Natural killer cell (primary cell): ENCODE measurements around the gene TEAD1. TPM values are rescaled to one million over a fixed set of nuclear protein-coding genes. Genes with fewer than 3 reads are reported as not detected.

Experiments used
- ATAC-seq, 3 donors: fragments of 150-1000 bp in 2 of 3; fragments of 200-7000 bp in 1 of 3; cut with Tn5 transposase; 1 replicate in 1 of 3; 2 replicates in 2 of 3; pipeline ENCODE4 v1.10.0; 2021; ENCODE audit warnings: mild to moderate bottlenecking in 2 of 3, moderate library complexity in 2 of 3
- DNase-seq, 2 donors: peaks; one replicate each; pipeline versions ENCODE4 v3.0.0 to v3.0.0-alpha.2; 2013 to 2021; ENCODE audit warnings: mixed read lengths in 1 of 2
- H3K27ac ChIP-seq: one replicate; pipeline ENCODE4 v1.5.1; 2013; ENCODE audit warnings: mild to moderate bottlenecking, low read length
- H3K27me3 ChIP-seq: one replicate; pipeline ENCODE4 v1.6.1; 2013; ENCODE audit warnings: low read length; ENCODE audit not compliant: control insufficient read depth, insufficient read depth
- H3K36me3 ChIP-seq: one replicate; pipeline ENCODE4 v1.6.1; 2013; ENCODE audit warnings: low read length; ENCODE audit not compliant: control insufficient read depth, insufficient read depth
- H3K4me1 ChIP-seq: one replicate; pipeline ENCODE4 v1.6.1; 2013; ENCODE audit warnings: low read length; ENCODE audit not compliant: control insufficient read depth, insufficient read depth
- H3K4me3 ChIP-seq: one replicate; pipeline ENCODE4 v1.5.1; 2013; ENCODE audit warnings: low read length
- H3K9me3 ChIP-seq: one replicate; pipeline ENCODE4 v1.6.1; 2013; ENCODE audit warnings: low read length; ENCODE audit not compliant: control insufficient read depth, insufficient read depth
- H3K27ac Mint-ChIP-seq, 2 donors: one replicate each; pipeline ENCODE4 v1.8.0; 2022; ENCODE audit warnings: mild to moderate bottlenecking in 2 of 2, mixed read lengths in 2 of 2, moderate library complexity in 1 of 2
- H3K27me3 Mint-ChIP-seq, 2 donors: one replicate each; pipeline ENCODE4 v1.8.0; 2022; ENCODE audit warnings: low read depth in 2 of 2, mixed read lengths in 2 of 2
- H3K36me3 Mint-ChIP-seq: one replicate; pipeline ENCODE4 v1.8.0; 2022; ENCODE audit warnings: mixed read lengths
- H3K4me1 Mint-ChIP-seq, 2 donors: one replicate each; pipeline ENCODE4 v1.8.0; 2022; ENCODE audit warnings: mixed read lengths in 2 of 2
- H3K4me3 Mint-ChIP-seq: one replicate; pipeline ENCODE4 v1.8.0; 2022; ENCODE audit warnings: mild to moderate bottlenecking, moderate library complexity, mixed read lengths
- H3K9me3 Mint-ChIP-seq, 2 donors: one replicate each; pipeline ENCODE4 v1.8.0; 2022; ENCODE audit warnings: mixed read lengths in 2 of 2
- CTCF ChIP-seq: fragments of 200-600 bp; IDR thresholded peaks from one replicate; pipeline ENCODE4 v1.8.0; 2022; ENCODE audit warnings: antibody characterized with exemption
- WGBS: methylation state at CpG from one replicate; pipeline ENCODE4 v1.1.7; 2013; ENCODE audit warnings: missing lambda C conversion rate; ENCODE audit not compliant: insufficient coverage; 5-methylcytosine and 5-hydroxymethylcytosine counted together
- intact Hi-C: fragments of 100-400 bp; cut with micrococcal nuclease; formaldehyde crosslinking; loops from one replicate; pipeline ENCODE4 v1.14.2; 2022
- total RNA-seq, 4 donors: library from RNA; stranded (reverse); fragments of 120-200 nt in 1 of 4; gene quantifications; one replicate each; pipeline versions ENCODE4 v1.2.3 to v1.2.4, GENCODE V29; 2013 to 2022

The TEAD1 gene
- total RNA-seq, 3 donors from 2014 or later (not counting 1 experiment from before 2014, with no cell fraction given) = not detected

DNA sequence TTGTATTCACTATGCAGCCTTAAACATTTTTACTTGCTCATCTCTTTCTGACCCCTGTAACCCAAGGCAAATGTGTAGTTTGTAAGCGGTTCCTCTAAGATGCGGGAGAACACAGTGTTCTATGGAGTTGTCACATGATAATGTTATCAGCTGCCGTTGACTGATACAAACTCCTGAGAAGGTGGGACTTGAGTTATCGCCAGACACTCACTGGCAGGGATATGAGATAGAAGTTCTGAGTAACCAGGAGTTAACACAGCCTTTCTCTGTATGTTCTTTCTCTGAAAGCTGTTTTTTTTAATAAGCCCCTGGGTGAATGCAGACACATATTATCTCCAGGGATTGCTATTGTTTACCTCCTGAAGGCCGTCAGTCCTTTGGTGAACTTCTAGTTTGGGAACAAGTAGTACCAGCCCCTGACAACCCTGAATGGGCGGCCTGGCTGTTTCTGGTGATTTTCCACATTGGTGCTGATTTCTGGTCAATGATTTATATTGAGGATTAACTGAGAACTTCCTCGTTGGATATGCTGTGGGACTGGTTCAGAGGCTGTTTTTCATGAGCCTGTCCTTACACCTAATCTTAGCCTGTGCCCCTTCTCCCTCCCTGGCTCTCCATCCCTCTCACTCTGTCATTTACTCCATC lies 179.6 kb downstream of the TEAD1 start:
- WGBS = 79% methylated on average over 7 of the region's 7 CpGs
- TF ChIP-seq CTCF = no peak
- ATAC-seq (no peak), DNase-seq (no peak)
- H3K9me3 Mint-ChIP-seq = no peaks in the 10 kb centered on the region
- no peak overlapping the region for H3K4me3 ChIP-seq
- no peak overlapping the region for H3K4me3 Mint-ChIP-seq
- H3K27me3 Mint-ChIP-seq = peaks cover 10 to 18% of the 10 kb centered on the region in 2 donors
- H3K4me1 Mint-ChIP-seq = no peaks in the 10 kb centered on the region
- H3K27me3 ChIP-seq = peaks cover 2% of the 10 kb centered on the region
- no peak overlapping the region for H3K27ac ChIP-seq
- H3K27ac Mint-ChIP-seq = no peak overlapping the region
- no peaks in the 10 kb centered on the region for H3K36me3 Mint-ChIP-seq
- no peaks in the 10 kb centered on the region for H3K36me3 ChIP-seq
- H3K9me3 ChIP-seq = no peaks in the 10 kb centered on the region
- intact Hi-C loops = no loop called here
- H3K4me1 ChIP-seq = no peaks in the 10 kb centered on the region

GRCh38 chr11:12854297-12854661 lies 180.1 kb downstream of the TEAD1 start:
- Histone ChIP-seq H3K27me3 (peaks cover 2% of the 10 kb centered on the region), H3K4me3 (no peak overlapping the region), H3K4me1 (no peaks in the 10 kb centered on the region), H3K9me3 (no peaks in the 10 kb centered on the region), H3K27ac (no peak overlapping the region), H3K36me3 (no peaks in the 10 kb centered on the region)
- no peak overlapping the region for H3K4me3 Mint-ChIP-seq
- no peak overlapping the region for H3K27ac Mint-ChIP-seq
- DNase-seq (no peak), ATAC-seq (no peak)
- no peaks in the 10 kb centered on the region for H3K9me3 Mint-ChIP-seq
- peaks cover 9 to 21% of the 10 kb centered on the region in 2 donors for H3K27me3 Mint-ChIP-seq
- no peaks in the 10 kb centered on the region for H3K36me3 Mint-ChIP-seq
- intact Hi-C loops = no loop called here
- WGBS = 73% methylated on average over 3 of the region's 3 CpGs
- TF ChIP-seq CTCF = no peak
- H3K4me1 Mint-ChIP-seq = no peaks in the 10 kb centered on the region

DNA sequence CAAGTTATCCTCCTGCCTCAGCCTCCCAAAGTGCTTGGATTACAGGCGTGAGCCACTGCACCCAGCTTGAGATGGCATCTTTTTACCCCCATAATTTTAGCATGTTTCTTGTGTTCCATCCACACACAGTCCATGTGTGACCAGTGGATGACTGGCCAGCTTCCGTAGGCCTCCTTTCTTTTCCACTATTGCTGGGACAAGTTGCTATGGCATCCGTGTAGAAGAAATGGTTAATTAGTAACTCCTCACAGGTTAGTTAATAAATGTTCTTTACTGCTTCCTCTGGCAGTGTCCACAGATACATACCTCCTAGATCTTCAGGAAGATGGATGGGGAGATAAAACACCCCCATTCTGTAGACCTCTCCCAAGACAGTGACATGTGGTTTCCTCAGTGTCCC lies 180.6 kb downstream of the TEAD1 start:
- DNase-seq (no peak), ATAC-seq (no peak)
- Histone ChIP-seq H3K27ac (no peak overlapping the region), H3K9me3 (no peaks in the 10 kb centered on the region), H3K27me3 (peaks cover 4% of the 10 kb centered on the region), H3K4me3 (no peak overlapping the region), H3K4me1 (no peaks in the 10 kb centered on the region), H3K36me3 (no peaks in the 10 kb centered on the region)
- 74% methylated on average over 2 of the region's 3 CpGs for WGBS
- H3K27ac Mint-ChIP-seq = no peak overlapping the region
- H3K4me1 Mint-ChIP-seq = no peaks in the 10 kb centered on the region
- intact Hi-C loops = no loop called here
- peaks cover 12 to 21% of the 10 kb centered on the region in 2 donors for H3K27me3 Mint-ChIP-seq
- TF ChIP-seq CTCF = no peak
- H3K9me3 Mint-ChIP-seq = no peaks in the 10 kb centered on the region
- no peaks in the 10 kb centered on the region for H3K36me3 Mint-ChIP-seq
- no peak overlapping the region for H3K4me3 Mint-ChIP-seq

DNA sequence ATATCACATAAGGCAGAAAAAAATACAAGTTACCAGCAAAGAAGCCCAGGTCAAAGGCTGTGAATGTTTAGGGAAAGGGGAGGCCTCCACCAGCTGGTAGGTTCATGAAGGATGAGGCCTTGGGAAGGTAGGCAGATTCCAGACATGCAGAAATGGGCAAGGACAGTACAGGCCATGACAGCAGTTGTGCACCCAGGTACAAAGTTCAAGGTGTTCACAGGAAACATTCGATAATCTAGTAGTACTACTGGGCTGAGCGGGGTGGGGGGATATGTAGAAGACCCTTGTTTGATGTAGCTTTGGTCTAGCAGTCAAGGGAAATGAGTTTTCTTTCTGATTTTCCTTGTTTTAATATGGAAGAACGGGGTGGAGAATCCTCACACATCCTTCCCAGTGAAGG lies 182.1 kb downstream of the TEAD1 start:
- Mint-ChIP-seq H3K27me3 (peaks cover 12 to 24% of the 10 kb centered on the region in 2 donors), H3K4me3 (no peak overlapping the region), H3K27ac (no peak overlapping the region), H3K4me1 (no peaks in the 10 kb centered on the region), H3K9me3 (no peaks in the 10 kb centered on the region), H3K36me3 (no peaks in the 10 kb centered on the region)
- Histone ChIP-seq H3K4me1 (no peaks in the 10 kb centered on the region), H3K9me3 (no peaks in the 10 kb centered on the region), H3K36me3 (no peaks in the 10 kb centered on the region), H3K27ac (no peak overlapping the region), H3K4me3 (no peak overlapping the region), H3K27me3 (peaks cover 5% of the 10 kb centered on the region)
- DNase-seq (no peak), ATAC-seq (no peak)
- TF ChIP-seq CTCF = no peak
- 59% methylated on average over 2 of the region's 3 CpGs for WGBS
- intact Hi-C loops = no loop called here
